AG09309 (cell line): ENCODE results near the gene EIF3CL.
"Not testable (repeated sequence)": the region's sequence is repeated elsewhere in the genome, so short reads cannot be mapped to it uniquely, and the experiment has no call there.

Source experiments
- DNase-seq: peaks from one replicate; pipeline ENCODE4 v3.0.0-alpha.2; 2010; ENCODE audit warnings: low read depth
- H3K4me3 ChIP-seq: 2 replicates; pipeline ENCODE4 v1.5.1; 2011; ENCODE audit warnings: mild to moderate bottlenecking, low read depth, low read length, moderate library complexity; ENCODE audit not compliant: control insufficient read depth

Gene EIF3CL

GRCh38 chr16:28403220-28404072 lies at the start of gene EIF3CL:
Gene EIF3CL (minus strand): TSS chr16:28403841. CDS start chr16:28403618, 223 bp downstream.
- H3K4me3 ChIP-seq: peak within 1 kb of the TSS; percentile 32
- not testable (repeated sequence) for DNase-seq

GRCh38 chr16:28447081-28447480 lies 43.4 kb upstream of the EIF3CL start:
- H3K4me3 ChIP-seq, DNase-seq: not testable (repeated sequence)

- H3K4me3 ChIP-seq, DNase-seq: not testable (repeated sequence)
Observed at GRCh38 chr16:28446388-28446787, 42.7 kb upstream of the EIF3CL start.

GRCh38 chr16:28443943-28444342 lies 40.3 kb upstream of the EIF3CL start:
- not testable (repeated sequence) for DNase-seq, H3K4me3 ChIP-seq

GRCh38 chr16:28438899-28439298 lies 35.3 kb upstream of the EIF3CL start:
- DNase-seq, H3K4me3 ChIP-seq: not testable (repeated sequence)

- H3K4me3 ChIP-seq, DNase-seq: not testable (repeated sequence)
Observed at GRCh38 chr16:28435340-28435739, 31.7 kb upstream of the EIF3CL start.

GRCh38 chr16:28426060-28426680 lies 22.5 kb upstream of the EIF3CL start:
- DNase-seq, H3K4me3 ChIP-seq: not testable (repeated sequence)

- DNase-seq, H3K4me3 ChIP-seq: not testable (repeated sequence)
Observed at GRCh38 chr16:28421071-28421750, 17.6 kb upstream of the EIF3CL start.

- DNase-seq, H3K4me3 ChIP-seq: not testable (repeated sequence)
Observed at GRCh38 chr16:28417033-28417432, 13.4 kb upstream of the EIF3CL start.

- not testable (repeated sequence) for DNase-seq, H3K4me3 ChIP-seq
Observed at GRCh38 chr16:28414530-28414929, 10.9 kb upstream of the EIF3CL start.

GRCh38 chr16:28413585-28413984 lies 9.9 kb upstream of the EIF3CL start:
- not testable (repeated sequence) for H3K4me3 ChIP-seq, DNase-seq

- DNase-seq, H3K4me3 ChIP-seq: not testable (repeated sequence)
Observed at GRCh38 chr16:28392054-28392453, 11.6 kb downstream of the EIF3CL start.

GRCh38 chr16:28382177-28382867 lies 21.3 kb downstream of the EIF3CL start:
- DNase-seq, H3K4me3 ChIP-seq: not testable (repeated sequence)

GRCh38 chr16:28377822-28378221 lies 25.8 kb downstream of the EIF3CL start:
- H3K4me3 ChIP-seq, DNase-seq: not testable (repeated sequence)

- not testable (repeated sequence) for H3K4me3 ChIP-seq, DNase-seq
Observed at GRCh38 chr16:28377108-28377625, 26.5 kb downstream of the EIF3CL start.

GRCh38 chr16:28375115-28375514 lies 28.5 kb downstream of the EIF3CL start:
- DNase-seq, H3K4me3 ChIP-seq: not testable (repeated sequence)

- not testable (repeated sequence) for DNase-seq, H3K4me3 ChIP-seq
Observed at GRCh38 chr16:28374281-28374680, 29.4 kb downstream of the EIF3CL start.

GRCh38 chr16:28367926-28368325 lies 35.7 kb downstream of the EIF3CL start:
- not testable (repeated sequence) for DNase-seq, H3K4me3 ChIP-seq
